ENCODE data around the gene HCN2.
A peak's percentile ranks its signal among the peaks of the same experiment; 100 is the strongest.

HCN2 gene

DNA sequence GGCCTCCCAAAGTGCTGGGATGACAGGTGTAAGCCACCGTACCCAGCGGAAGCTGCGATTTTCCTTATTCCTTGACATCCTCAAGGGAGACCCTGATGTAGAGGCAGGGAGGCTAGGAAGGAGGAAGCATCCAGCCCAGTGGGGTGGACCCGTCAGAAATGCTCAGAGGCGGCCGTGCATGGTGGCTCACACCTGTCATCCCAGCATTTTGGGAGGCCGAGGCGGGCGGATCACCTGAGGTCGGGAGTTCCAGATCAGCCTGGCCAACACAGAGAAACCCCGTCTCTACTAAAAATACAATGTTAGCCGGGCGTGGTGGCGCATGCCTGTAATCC, 34.2 kb upstream of the HCN2 start:
- Histone ChIP-seq H3K9me3 (ENCODE audit: control insufficient read depth, low read length) (no peaks in the 10 kb centered on the region), H3K27ac (ENCODE audit: low read depth, low read length, severe bottlenecking) (no peak overlapping the region), H3K4me1 (ENCODE audit: control insufficient read depth, insufficient read depth, low read length, poor library complexity, severe bottlenecking) (peaks cover 6% of the 10 kb centered on the region), H3K36me3 (ENCODE audit: control insufficient read depth, insufficient read depth, low read length) (no peaks in the 10 kb centered on the region), H3K4me3 (ENCODE audit: extremely low read depth, insufficient read depth, low read length, poor library complexity, severe bottlenecking) (no peak overlapping the region)
- 93% methylated on average over 7 to 11 of the region's 14 CpGs for WGBS, 2 experiments (ENCODE audit: insufficient coverage in 2 of 2)

GRCh38 chr19:556611-557382, 32.9 kb upstream of the HCN2 start:
- H3K4me1 ChIP-seq (ENCODE audit: control insufficient read depth, insufficient read depth, low read length, poor library complexity, severe bottlenecking), result peaks cover 6% of the 10 kb centered on the region
- H3K9me3 ChIP-seq (ENCODE audit: control insufficient read depth, low read length), result no peaks in the 10 kb centered on the region
- no peaks in the 10 kb centered on the region for H3K36me3 ChIP-seq (ENCODE audit: control insufficient read depth, insufficient read depth, low read length)
- no peak overlapping the region for H3K27ac ChIP-seq (ENCODE audit: low read depth, low read length, severe bottlenecking)
- no peak overlapping the region for H3K4me3 ChIP-seq (ENCODE audit: extremely low read depth, insufficient read depth, low read length, poor library complexity, severe bottlenecking)
- 92 to 96% methylated on average over 30 to 31 of the region's 31 CpGs for WGBS, 2 experiments (ENCODE audit: insufficient coverage in 2 of 2)

DNA sequence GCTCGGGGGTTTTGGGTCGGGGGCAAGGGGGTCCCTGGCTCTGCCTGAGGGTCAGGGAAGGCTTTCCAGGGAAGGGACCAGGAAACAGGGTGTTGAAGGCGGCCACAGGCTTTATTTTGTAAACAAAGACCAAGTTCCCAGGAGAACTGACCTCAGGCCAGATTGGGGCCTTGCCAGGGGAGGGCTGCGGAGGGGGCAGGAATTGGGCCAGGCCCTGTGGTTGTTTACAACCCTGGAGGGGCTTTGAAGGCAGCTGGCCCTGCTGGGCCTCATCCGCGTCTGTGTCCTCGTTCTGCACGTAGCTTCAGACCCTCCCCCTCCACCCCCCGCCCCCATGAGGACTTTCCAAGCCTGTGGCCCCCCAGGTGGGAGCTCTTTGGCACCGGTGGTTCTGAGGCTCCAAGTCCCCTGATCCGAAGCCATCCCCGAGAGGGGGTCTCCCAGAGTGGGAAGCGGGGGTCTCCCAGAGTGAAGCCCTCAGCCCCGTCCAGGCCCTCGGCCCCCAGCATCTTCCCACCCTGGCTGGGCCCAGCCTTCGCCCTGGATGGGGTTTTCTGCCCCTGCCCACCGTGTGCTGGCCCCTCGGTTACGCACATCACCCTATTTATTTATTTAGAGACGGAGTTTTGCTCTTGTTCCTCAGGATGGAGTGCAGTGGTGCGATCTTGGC, 30.8 kb upstream of the HCN2 start:
- Histone ChIP-seq H3K4me1 (ENCODE audit: control insufficient read depth, insufficient read depth, low read length, poor library complexity, severe bottlenecking) (peaks cover 6% of the 10 kb centered on the region), H3K4me3 (ENCODE audit: extremely low read depth, insufficient read depth, low read length, poor library complexity, severe bottlenecking) (no peak overlapping the region), H3K9me3 (ENCODE audit: control insufficient read depth, low read length) (no peaks in the 10 kb centered on the region), H3K27ac (ENCODE audit: low read depth, low read length, severe bottlenecking) (peak overlapping the region; percentile 57), H3K36me3 (ENCODE audit: control insufficient read depth, insufficient read depth, low read length) (no peaks in the 10 kb centered on the region)
- WGBS, 2 experiments (ENCODE audit: insufficient coverage in 2 of 2), result 81 to 84% methylated on average over 13 to 14 of the region's 21 CpGs

GRCh38 chr19:560121-560520, 29.6 kb upstream of the HCN2 start:
- no peaks in the 10 kb centered on the region for H3K36me3 ChIP-seq (ENCODE audit: control insufficient read depth, insufficient read depth, low read length)

GRCh38 chr19:566403-566802, 23.3 kb upstream of the HCN2 start:
- Histone ChIP-seq H3K4me3 (ENCODE audit: extremely low read depth, insufficient read depth, low read length, poor library complexity, severe bottlenecking) (no peak overlapping the region), H3K36me3 (ENCODE audit: control insufficient read depth, insufficient read depth, low read length) (no peaks in the 10 kb centered on the region), H3K4me1 (ENCODE audit: control insufficient read depth, insufficient read depth, low read length, poor library complexity, severe bottlenecking) (peaks cover 3% of the 10 kb centered on the region), H3K27ac (ENCODE audit: low read depth, low read length, severe bottlenecking) (peak overlapping the region; percentile 78), H3K9me3 (ENCODE audit: control insufficient read depth, low read length) (no peaks in the 10 kb centered on the region)
- 86 to 89% methylated on average over 16 to 17 of the region's 19 CpGs for WGBS, 2 experiments (ENCODE audit: insufficient coverage in 2 of 2)

More at GRCh38 chr19:560121-560520, 29.6 kb upstream of the HCN2 start:
- H3K27ac ChIP-seq (ENCODE audit: low read depth, low read length, severe bottlenecking), result no peak overlapping the region
- no peaks in the 10 kb centered on the region for H3K9me3 ChIP-seq (ENCODE audit: control insufficient read depth, low read length)
- peaks cover 6% of the 10 kb centered on the region for H3K4me1 ChIP-seq (ENCODE audit: control insufficient read depth, insufficient read depth, low read length, poor library complexity, severe bottlenecking)
- no peak overlapping the region for H3K4me3 ChIP-seq (ENCODE audit: extremely low read depth, insufficient read depth, low read length, poor library complexity, severe bottlenecking)
- 85 to 86% methylated on average over 7 to 11 of the region's 12 CpGs for WGBS, 2 experiments (ENCODE audit: insufficient coverage in 2 of 2)

DNA sequence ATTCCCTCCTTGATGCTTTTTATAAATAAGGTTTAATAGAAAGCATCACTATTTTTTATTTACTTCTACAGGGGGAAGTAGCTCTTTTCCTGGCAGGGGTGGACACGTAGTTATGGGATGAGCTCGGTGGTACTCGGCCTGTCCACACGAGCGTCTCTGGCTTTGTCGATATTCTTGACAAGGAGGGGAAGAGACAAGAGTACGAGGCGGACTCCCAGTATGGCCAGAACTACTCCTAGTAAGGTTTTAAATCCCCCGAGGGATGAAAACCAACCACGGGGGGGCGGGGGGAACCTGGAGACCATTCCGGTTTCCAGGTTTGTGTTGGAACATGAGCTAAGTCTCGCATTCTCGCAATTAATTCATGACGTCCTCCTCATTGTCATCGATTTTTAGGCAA, 22.8 kb upstream of the HCN2 start:
- H3K27ac ChIP-seq (ENCODE audit: low read depth, low read length, severe bottlenecking), result peak overlapping the region; percentile 78
- 86 to 91% methylated on average over 7 to 14 of the region's 16 CpGs for WGBS, 2 experiments (ENCODE audit: insufficient coverage in 2 of 2)
- H3K4me3 ChIP-seq (ENCODE audit: extremely low read depth, insufficient read depth, low read length, poor library complexity, severe bottlenecking), result no peak overlapping the region
- no peaks in the 10 kb centered on the region for H3K9me3 ChIP-seq (ENCODE audit: control insufficient read depth, low read length)
- peaks cover 3% of the 10 kb centered on the region for H3K4me1 ChIP-seq (ENCODE audit: control insufficient read depth, insufficient read depth, low read length, poor library complexity, severe bottlenecking)
- H3K36me3 ChIP-seq (ENCODE audit: control insufficient read depth, insufficient read depth, low read length), result no peaks in the 10 kb centered on the region

- WGBS, 2 experiments (ENCODE audit: insufficient coverage in 2 of 2), result 93 to 96% methylated on average over 13 to 16 of the region's 22 CpGs
- no peaks in the 10 kb centered on the region for H3K9me3 ChIP-seq (ENCODE audit: control insufficient read depth, low read length)
- peaks cover 3% of the 10 kb centered on the region for H3K4me1 ChIP-seq (ENCODE audit: control insufficient read depth, insufficient read depth, low read length, poor library complexity, severe bottlenecking)
- no peak overlapping the region for H3K4me3 ChIP-seq (ENCODE audit: extremely low read depth, insufficient read depth, low read length, poor library complexity, severe bottlenecking)
- H3K36me3 ChIP-seq (ENCODE audit: control insufficient read depth, insufficient read depth, low read length), result no peaks in the 10 kb centered on the region
- H3K27ac ChIP-seq (ENCODE audit: low read depth, low read length, severe bottlenecking), result peak overlapping the region; percentile 78
Observed at GRCh38 chr19:567296-567900, 22.3 kb upstream of the HCN2 start.

DNA sequence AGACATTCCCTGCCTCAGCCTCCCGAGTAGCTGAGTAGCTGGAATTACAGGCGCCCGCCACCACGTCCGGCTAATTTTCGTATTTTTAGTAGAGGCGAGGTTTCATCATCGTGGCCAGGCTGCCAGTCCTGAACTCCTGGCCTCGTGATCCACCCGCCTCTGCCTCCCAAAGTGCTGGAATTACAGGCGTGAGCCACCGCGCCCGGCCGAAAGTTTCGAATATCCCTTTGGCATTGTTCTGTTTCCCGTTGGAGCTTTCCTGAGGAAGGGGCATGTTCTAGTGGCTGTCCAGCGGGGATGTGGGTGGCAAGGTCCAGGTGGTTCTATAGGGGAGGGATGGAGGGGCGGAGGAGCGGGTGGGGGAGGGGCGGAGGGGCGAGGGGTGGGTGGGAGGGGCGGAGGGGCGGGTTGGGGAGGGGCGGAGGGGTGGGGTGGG, 19.4 kb upstream of the HCN2 start:
- Histone ChIP-seq H3K9me3 (ENCODE audit: control insufficient read depth, low read length) (no peaks in the 10 kb centered on the region), H3K36me3 (ENCODE audit: control insufficient read depth, insufficient read depth, low read length) (no peaks in the 10 kb centered on the region), H3K27ac (ENCODE audit: low read depth, low read length, severe bottlenecking) (no peak overlapping the region), H3K4me1 (ENCODE audit: control insufficient read depth, insufficient read depth, low read length, poor library complexity, severe bottlenecking) (peaks cover 12% of the 10 kb centered on the region), H3K4me3 (ENCODE audit: extremely low read depth, insufficient read depth, low read length, poor library complexity, severe bottlenecking) (no peak overlapping the region)
- 93 to 95% methylated on average over 10 to 14 of the region's 25 CpGs for WGBS, 2 experiments (ENCODE audit: insufficient coverage in 2 of 2)

GRCh38 chr19:570937-571565, 18.6 kb upstream of the HCN2 start:
- 13 to 14% methylated on average over 45 of the region's 45 CpGs for WGBS, 2 experiments (ENCODE audit: insufficient coverage in 2 of 2)
- Histone ChIP-seq H3K4me1 (ENCODE audit: control insufficient read depth, insufficient read depth, low read length, poor library complexity, severe bottlenecking) (peaks cover 18% of the 10 kb centered on the region), H3K36me3 (ENCODE audit: control insufficient read depth, insufficient read depth, low read length) (peaks cover 4% of the 10 kb centered on the region), H3K9me3 (ENCODE audit: control insufficient read depth, low read length) (no peaks in the 10 kb centered on the region), H3K27ac (ENCODE audit: low read depth, low read length, severe bottlenecking) (peak overlapping the region; percentile 88), H3K4me3 (ENCODE audit: extremely low read depth, insufficient read depth, low read length, poor library complexity, severe bottlenecking) (peak overlapping the region; percentile 99)

DNA sequence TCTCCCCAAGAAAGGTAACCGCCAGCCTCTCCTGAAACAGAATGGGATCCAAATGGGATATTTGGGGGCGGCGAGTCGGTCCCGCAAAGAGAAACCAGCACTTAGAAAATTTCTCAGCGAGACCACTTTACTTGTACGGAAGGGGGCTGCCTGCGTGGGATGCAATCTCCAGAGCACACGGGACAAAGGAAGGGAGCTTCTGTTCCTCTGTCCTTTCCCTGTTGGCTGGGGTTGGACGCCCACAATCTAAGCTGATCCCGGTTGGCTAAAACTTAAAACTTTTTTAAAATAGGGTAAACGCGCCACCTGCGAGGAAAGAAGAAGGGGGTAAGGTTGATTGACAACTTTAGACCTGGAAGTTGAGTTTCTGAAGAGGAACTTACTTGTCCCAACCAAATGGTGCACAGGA, 18.1 kb upstream of the HCN2 start:
- Histone ChIP-seq H3K9me3 (ENCODE audit: control insufficient read depth, low read length) (no peaks in the 10 kb centered on the region), H3K27ac (ENCODE audit: low read depth, low read length, severe bottlenecking) (peak overlapping the region; percentile 88), H3K36me3 (ENCODE audit: control insufficient read depth, insufficient read depth, low read length) (peaks cover 8% of the 10 kb centered on the region), H3K4me1 (ENCODE audit: control insufficient read depth, insufficient read depth, low read length, poor library complexity, severe bottlenecking) (peaks cover 20% of the 10 kb centered on the region), H3K4me3 (ENCODE audit: extremely low read depth, insufficient read depth, low read length, poor library complexity, severe bottlenecking) (peak overlapping the region; percentile 99)
- 2 to 3% methylated on average over 12 to 13 of the region's 14 CpGs for WGBS, 2 experiments (ENCODE audit: insufficient coverage in 2 of 2)

Data from mesodermal cell (in vitro differentiated cells).